HepG2 (cell line): Measurements from ENCODE around the gene SLC25A20. TPM values are rescaled to one million over a fixed set of nuclear protein-coding genes. Genes with fewer than 3 reads are reported as not detected.

ENCODE experiments used
- DNMT3B ChIP-seq: conservative IDR thresholded peaks from 2 replicates; pipeline ENCODE4 v1.6.1; 2016; ENCODE audit warnings: missing biosample characterization, control low read depth
- GATA4 ChIP-seq: sonication (generic); IDR thresholded peaks from 2 replicates; pipeline ENCODE4 v1.6.1; 2016; ENCODE audit warnings: antibody characterized with exemption, low read depth, borderline replicate concordance
- GATAD1 ChIP-seq: IDR thresholded peaks from 2 replicates; pipeline ENCODE4 v1.6.1; 2016; ENCODE audit warnings: missing genetic modification reagents, missing compliant biosample characterization
- HOXA9 ChIP-seq: sonication (generic); formaldehyde crosslinking; IDR thresholded peaks from 2 replicates; pipeline ENCODE4 v1.8.1; 2022; ENCODE audit warnings: missing genetic modification reagents, mild to moderate bottlenecking, moderate library complexity, borderline replicate concordance
- JUND ChIP-seq: sonication (generic); formaldehyde crosslinking; IDR thresholded peaks from 2 replicates; pipeline ENCODE4 v1.8.0; 2022; ENCODE audit warnings: mild to moderate bottlenecking, missing genetic modification reagents
- PLRG1 ChIP-seq: fragments of 450-650 bp; conservative IDR thresholded peaks from 2 replicates; pipeline ENCODE4 v1.6.1; 2016
- SIX4 ChIP-seq: sonication (generic); formaldehyde crosslinking; IDR thresholded peaks from 2 replicates; pipeline ENCODE4 v1.4.0; 2020; ENCODE audit warnings: missing genetic modification reagents
- SNAI1 ChIP-seq: sonication (generic); formaldehyde crosslinking; IDR thresholded peaks from 2 replicates; pipeline ENCODE4 v1.5.0; 2020; ENCODE audit warnings: mild to moderate bottlenecking, missing genetic modification reagents, borderline replicate concordance
- SUZ12 ChIP-seq: fragments of 150-350 bp; IDR thresholded peaks from 2 replicates; pipeline ENCODE4 v1.6.1; 2014; ENCODE audit warnings: low read depth, low read length
- ZNF230 ChIP-seq: sonication (generic); formaldehyde crosslinking; IDR thresholded peaks from 2 replicates; pipeline ENCODE4 v1.4.0; 2020; ENCODE audit warnings: mild to moderate bottlenecking, missing genetic modification reagents
- ZNF260 ChIP-seq: sonication (generic); formaldehyde crosslinking; IDR thresholded peaks from 2 replicates; pipeline ENCODE4 v1.4.0; 2020; ENCODE audit warnings: missing genetic modification reagents, low read depth, mild to moderate bottlenecking, borderline replicate concordance
- ZNF264 ChIP-seq: sonication (generic); formaldehyde crosslinking; IDR thresholded peaks from 2 replicates; pipeline ENCODE4 v1.4.0; 2020; ENCODE audit warnings: missing genetic modification reagents
- ZNF850 ChIP-seq: sonication (generic); formaldehyde crosslinking; conservative IDR thresholded peaks from 2 replicates; pipeline ENCODE4 v1.9.0; 2021; ENCODE audit warnings: mild to moderate bottlenecking, missing genetic modification reagents
- ZSCAN30 ChIP-seq: sonication (generic); formaldehyde crosslinking; IDR thresholded peaks from 2 replicates; pipeline ENCODE4 v1.5.0; 2020; ENCODE audit warnings: mild to moderate bottlenecking, missing genetic modification reagents
- polyA plus RNA-seq, 8 experiments: library from polyadenylated mRNA; depleted of rRNA in 3 of 8; stranded (reverse) in 7 of 8; unstranded in 1 of 8; fragments of >200 nt; fragmentation: Illumina TruSeq in 4 of 8; extraction: Trizol in 4 of 8; gene quantifications; 2 replicates each; pipeline versions ENCODE4 v1.2.1 to v1.2.3, GENCODE V29; 2011 to 2016; ENCODE audit warnings: low read depth in 4 of 8, missing spikeins in 1 of 8, mixed read lengths in 1 of 8; ENCODE audit not compliant: insufficient read depth in 1 of 8
- total RNA-seq, 5 experiments: library from RNA; depleted of rRNA; stranded (reverse); fragments of >200 nt; fragmentation: Illumina TruSeq; extraction: Trizol; gene quantifications; 2 replicates each; pipeline ENCODE4 v1.2.3, GENCODE V29; 2016; ENCODE audit warnings: low read depth in 1 of 5
- TF ChIP-seq, protein P1 (sequence below): sonication (generic); formaldehyde crosslinking; IDR thresholded peaks from 2 replicates; pipeline ENCODE4 v1.4.0; 2020; ENCODE audit warnings: missing genetic modification reagents, borderline replicate concordance
- TF ChIP-seq, protein P2 (sequence below): sonication (generic); formaldehyde crosslinking; IDR thresholded peaks from 2 replicates; pipeline ENCODE4 v1.5.1; 2020; ENCODE audit warnings: missing genetic modification reagents, mild to moderate bottlenecking, borderline replicate concordance
- TF ChIP-seq, protein P3 (sequence below): sonication (generic); formaldehyde crosslinking; IDR thresholded peaks from 2 replicates; pipeline ENCODE4 v1.5.1; 2020; ENCODE audit warnings: mild to moderate bottlenecking, missing genetic modification reagents, borderline replicate concordance
- TF ChIP-seq, protein P4 (sequence below): IDR thresholded peaks from 2 replicates; pipeline ENCODE4 v1.6.1; 2016; ENCODE audit warnings: missing biosample characterization, missing genetic modification reagents, low read depth

SLC25A20 gene
- total and polyA plus RNA-seq, 2 of the 13 experiments (the other 11 are each of a cell fraction or from before 2014, with no cell fraction given), result 21.1 to 26.6 TPM

DNA sequence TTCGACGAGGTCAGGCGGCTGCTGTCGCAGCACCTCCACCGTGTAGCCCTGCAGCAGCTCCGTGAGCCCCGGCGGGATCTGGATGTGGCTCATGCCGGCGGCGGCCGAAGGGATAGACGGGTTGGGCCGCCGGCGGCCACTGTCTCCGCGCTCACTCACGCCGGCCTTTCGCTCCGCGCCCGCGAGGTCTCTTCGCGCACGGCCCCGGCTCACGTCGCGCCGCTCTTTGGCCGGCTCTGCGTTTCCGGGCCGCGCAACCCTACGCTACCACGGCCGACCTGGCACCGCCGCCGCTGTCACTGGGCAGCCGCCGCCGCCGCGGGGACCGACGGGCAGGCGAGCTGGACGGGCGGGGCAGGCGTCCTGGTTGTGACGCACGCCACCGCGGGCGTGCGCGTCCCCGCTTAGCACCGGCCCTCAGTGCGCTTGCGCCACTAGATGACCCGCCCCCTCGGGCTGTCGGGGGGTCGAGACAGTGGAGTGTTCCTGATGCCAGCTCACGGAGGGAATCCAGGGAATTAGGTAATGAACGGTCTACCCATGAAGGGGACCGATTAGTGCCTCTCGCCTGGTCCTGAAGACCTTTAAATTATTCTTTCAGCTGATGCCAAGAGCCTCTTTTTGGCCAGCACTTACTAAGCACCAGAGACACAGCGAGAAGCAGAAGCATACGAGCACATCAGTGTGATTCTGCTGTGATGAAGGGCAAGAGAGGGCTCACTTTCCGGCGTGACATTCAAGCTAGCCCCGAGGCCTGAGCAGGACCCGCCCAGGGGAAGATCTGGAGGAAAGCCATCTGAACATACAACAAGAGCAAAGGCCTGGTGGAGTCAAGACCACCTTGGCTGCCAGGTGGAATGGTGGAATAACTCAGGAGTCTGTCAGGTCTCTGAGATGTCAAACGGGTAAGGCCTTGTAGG, 50.9 kb downstream of the SLC25A20 start, which contains the start of gene PRKAR2A (continued):
- TF ChIP-seq PLRG1 (no peak), ZNF850 (CRISPR knock-in tag) (peak; percentile 61; the same call in 1 of the 2 replicates), ZSCAN30 (CRISPR knock-in tag) (no peak), ZNF264 (no peak), GATA4 (0 out of 2 replicates have a peak, but pooled peaks have one; percentile 24), SNAI1 (CRISPR knock-in tag) (no peak), GATAD1 (CRISPR knock-in tag) (no peak; the same call in 1 of the 2 replicates), JUND (CRISPR knock-in tag) (no peak), HOXA9 (CRISPR knock-in tag) (no peak), SUZ12 (no peak), SIX4 (CRISPR knock-in tag) (peak; percentile 10; the same call in 1 of the 2 replicates), DNMT3B (CRISPR knock-in tag) (no peak), ZNF230 (CRISPR knock-in tag) (no peak), ZNF260 (CRISPR knock-in tag) (no peak)
- TF ChIP-seq, protein P1, sequence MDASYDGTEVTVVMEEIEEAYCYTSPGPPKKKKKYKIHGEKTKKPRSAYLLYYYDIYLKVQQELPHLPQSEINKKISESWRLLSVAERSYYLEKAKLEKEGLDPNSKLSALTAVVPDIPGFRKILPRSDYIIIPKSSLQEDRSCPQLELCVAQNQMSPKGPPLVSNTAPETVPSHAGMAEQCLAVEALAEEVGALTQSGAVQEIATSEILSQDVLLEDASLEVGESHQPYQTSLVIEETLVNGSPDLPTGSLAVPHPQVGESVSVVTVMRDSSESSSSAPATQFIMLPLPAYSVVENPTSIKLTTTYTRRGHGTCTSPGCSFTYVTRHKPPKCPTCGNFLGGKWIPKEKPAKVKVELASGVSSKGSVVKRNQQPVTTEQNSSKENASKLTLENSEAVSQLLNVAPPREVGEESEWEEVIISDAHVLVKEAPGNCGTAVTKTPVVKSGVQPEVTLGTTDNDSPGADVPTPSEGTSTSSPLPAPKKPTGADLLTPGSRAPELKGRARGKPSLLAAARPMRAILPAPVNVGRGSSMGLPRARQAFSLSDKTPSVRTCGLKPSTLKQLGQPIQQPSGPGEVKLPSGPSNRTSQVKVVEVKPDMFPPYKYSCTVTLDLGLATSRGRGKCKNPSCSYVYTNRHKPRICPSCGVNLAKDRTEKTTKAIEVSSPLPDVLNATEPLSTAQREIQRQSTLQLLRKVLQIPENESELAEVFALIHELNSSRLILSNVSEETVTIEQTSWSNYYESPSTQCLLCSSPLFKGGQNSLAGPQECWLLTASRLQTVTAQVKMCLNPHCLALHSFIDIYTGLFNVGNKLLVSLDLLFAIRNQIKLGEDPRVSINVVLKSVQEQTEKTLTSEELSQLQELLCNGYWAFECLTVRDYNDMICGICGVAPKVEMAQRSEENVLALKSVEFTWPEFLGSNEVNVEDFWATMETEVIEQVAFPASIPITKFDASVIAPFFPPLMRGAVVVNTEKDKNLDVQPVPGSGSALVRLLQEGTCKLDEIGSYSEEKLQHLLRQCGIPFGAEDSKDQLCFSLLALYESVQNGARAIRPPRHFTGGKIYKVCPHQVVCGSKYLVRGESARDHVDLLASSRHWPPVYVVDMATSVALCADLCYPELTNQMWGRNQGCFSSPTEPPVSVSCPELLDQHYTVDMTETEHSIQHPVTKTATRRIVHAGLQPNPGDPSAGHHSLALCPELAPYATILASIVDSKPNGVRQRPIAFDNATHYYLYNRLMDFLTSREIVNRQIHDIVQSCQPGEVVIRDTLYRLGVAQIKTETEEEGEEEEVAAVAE (CRISPR knock-in tag), result no peak
- TF ChIP-seq, protein P2, sequence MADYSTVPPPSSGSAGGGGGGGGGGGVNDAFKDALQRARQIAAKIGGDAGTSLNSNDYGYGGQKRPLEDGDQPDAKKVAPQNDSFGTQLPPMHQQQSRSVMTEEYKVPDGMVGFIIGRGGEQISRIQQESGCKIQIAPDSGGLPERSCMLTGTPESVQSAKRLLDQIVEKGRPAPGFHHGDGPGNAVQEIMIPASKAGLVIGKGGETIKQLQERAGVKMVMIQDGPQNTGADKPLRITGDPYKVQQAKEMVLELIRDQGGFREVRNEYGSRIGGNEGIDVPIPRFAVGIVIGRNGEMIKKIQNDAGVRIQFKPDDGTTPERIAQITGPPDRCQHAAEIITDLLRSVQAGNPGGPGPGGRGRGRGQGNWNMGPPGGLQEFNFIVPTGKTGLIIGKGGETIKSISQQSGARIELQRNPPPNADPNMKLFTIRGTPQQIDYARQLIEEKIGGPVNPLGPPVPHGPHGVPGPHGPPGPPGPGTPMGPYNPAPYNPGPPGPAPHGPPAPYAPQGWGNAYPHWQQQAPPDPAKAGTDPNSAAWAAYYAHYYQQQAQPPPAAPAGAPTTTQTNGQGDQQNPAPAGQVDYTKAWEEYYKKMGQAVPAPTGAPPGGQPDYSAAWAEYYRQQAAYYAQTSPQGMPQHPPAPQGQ (CRISPR knock-in tag), result no peak
- TF ChIP-seq, protein P3, sequence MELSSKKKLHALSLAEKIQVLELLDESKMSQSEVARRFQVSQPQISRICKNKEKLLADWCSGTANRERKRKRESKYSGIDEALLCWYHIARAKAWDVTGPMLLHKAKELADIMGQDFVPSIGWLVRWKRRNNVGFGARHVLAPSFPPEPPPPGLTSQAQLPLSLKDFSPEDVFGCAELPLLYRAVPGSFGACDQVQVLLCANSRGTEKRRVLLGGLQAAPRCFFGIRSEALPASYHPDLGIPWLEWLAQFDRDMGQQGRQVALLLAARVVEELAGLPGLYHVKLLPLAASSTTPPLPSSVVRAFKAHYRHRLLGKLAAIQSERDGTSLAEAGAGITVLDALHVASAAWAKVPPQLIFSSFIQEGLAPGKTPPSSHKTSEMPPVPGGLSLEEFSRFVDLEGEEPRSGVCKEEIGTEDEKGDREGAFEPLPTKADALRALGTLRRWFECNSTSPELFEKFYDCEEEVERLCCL (CRISPR knock-in tag), result no peak
- TF ChIP-seq, protein P4, sequence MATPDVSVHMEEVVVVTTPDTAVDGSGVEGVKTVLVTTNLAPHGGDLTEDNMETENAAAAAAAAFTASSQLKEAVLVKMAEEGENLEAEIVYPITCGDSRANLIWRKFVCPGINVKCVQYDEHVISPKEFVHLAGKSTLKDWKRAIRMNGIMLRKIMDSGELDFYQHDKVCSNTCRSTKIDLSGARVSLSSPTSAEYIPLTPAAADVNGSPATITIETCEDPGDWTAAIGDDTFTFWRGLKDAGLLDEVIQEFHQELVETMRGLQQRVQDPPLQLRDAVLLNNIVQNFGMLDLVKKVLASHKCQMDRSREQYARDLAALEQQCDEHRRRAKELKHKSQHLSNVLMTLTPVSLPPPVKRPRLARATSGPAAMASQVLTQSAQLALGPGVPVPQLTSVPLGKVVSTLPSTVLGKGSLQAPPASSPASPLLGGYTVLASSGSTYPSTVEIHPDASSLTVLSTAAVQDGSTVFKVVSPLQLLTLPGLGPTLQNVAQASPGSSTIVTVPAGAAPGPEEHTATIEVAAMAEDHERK (CRISPR knock-in tag), result peak; percentile 81
